ENCODE measurements around the gene KCNJ3. TPM values are rescaled to one million over a fixed set of nuclear protein-coding genes. Genes with fewer than 3 reads are reported as not detected.

KCNJ3 gene
- total and polyA plus RNA-seq, 2 donors (not counting 1 experiment from before 2014, with no cell fraction given) = 0.01 TPM; not detected in 1

DNA sequence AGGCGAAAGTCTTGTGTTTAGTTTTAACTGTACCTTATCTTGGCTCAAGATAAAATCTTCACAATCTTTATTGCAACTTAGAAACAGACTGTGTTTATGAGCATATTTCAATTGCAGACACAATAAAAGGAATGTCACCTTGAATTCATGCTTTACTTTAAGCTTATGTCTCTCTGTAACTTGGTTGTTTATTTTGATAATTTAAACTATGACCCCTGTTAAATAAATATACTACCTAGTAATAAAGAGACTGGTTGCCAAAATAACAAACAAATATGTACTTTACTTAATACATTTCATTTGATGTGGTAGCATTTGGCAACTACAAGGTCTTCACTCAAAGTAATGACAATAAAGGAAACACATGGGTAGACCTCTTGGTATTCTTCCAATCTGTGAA lies 202.6 kb downstream of the KCNJ3 start:
- no peaks in the 10 kb centered on the region for H4K20me1 ChIP-seq (ENCODE audit: control insufficient read depth, insufficient read depth, low read length, poor library complexity, severe bottlenecking)
- Mint-ChIP-seq H3K4me3 (no peak overlapping the region), H3K27ac (no peak overlapping the region), H3K9me3 (ENCODE audit: insufficient read depth) (peaks cover 3% of the 10 kb centered on the region), H3K27me3 (no peaks in the 10 kb centered on the region), H3K4me1 (no peaks in the 10 kb centered on the region)
- H3K4me3 ChIP-seq (ENCODE audit: control extremely low read depth in 1 of 5, extremely low read depth in 1 of 5, insufficient read depth in 1 of 5, low read depth in 2 of 5, low read length in 4 of 5) = no peak overlapping the region
- H3K79me2 ChIP-seq (ENCODE audit: control insufficient read depth, insufficient read depth, low read length) = no peaks in the 10 kb centered on the region
- peaks cover 0 to 4% (median 0%) of the 10 kb centered on the region in 3 donors for H3K9me3 ChIP-seq (ENCODE audit: control extremely low read depth in 1 of 3, control insufficient read depth in 2 of 3, insufficient read depth in 1 of 3, low read length in 2 of 3)
- no peak for ATAC-seq (ENCODE audit: low read depth)
- ChIA-PET CTCF (no interaction called here), POLR2A (no interaction called here)
- intact Hi-C loops (cut with micrococcal nuclease) = no loop called here
- whole genome bisulfite sequencing (ENCODE audit: insufficient coverage) = no CpG with 5 or more reads among the region's 1 CpG
- no peaks in the 10 kb centered on the region for H3K27me3 ChIP-seq (replicated peaks in 1 of 4; ENCODE audit: control extremely low read depth in 1 of 4, control insufficient read depth in 3 of 4, insufficient read depth in 4 of 4, low read length in 3 of 4)
- H3K4me1 ChIP-seq (ENCODE audit: control insufficient read depth in 2 of 2, insufficient read depth in 2 of 2, low read length in 2 of 2) = no peaks in the 10 kb centered on the region
- no peaks in the 10 kb centered on the region for H3K36me3 ChIP-seq (replicated peaks in 1 of 2; ENCODE audit: control extremely low read depth in 1 of 2, control insufficient read depth in 1 of 2, extremely low read depth in 1 of 2, insufficient read depth in 2 of 2, low read length in 1 of 2)
- DNase-seq = no peak
- H3K9ac ChIP-seq (ENCODE audit: low read length) = no peak overlapping the region
- H3K4me2 ChIP-seq (replicated peaks; ENCODE audit: low read depth, low read length, poor library complexity, severe bottlenecking) = no peak overlapping the region
- TF ChIP-seq CTCF (IDR thresholded peaks at IDR 0.05) = no peak
- TF ChIP-seq EZH2 (IDR thresholded peaks at IDR 0.05; ENCODE audit: borderline replicate concordance, insufficient read depth, low read depth, low read length, poor library complexity, severe bottlenecking) = no peak
- H3K27ac ChIP-seq (ENCODE audit: low read length in 2 of 2) = no peak overlapping the region
- H2AFZ ChIP-seq (ENCODE audit: insufficient read depth, low read depth, low read length, poor library complexity, severe bottlenecking) = no peak overlapping the region

All from B cell (primary cell).